ENCODE data around the gene C19orf73.
A peak's percentile ranks its signal among the peaks of the same experiment; 100 is the strongest.

C19orf73 gene

DNA sequence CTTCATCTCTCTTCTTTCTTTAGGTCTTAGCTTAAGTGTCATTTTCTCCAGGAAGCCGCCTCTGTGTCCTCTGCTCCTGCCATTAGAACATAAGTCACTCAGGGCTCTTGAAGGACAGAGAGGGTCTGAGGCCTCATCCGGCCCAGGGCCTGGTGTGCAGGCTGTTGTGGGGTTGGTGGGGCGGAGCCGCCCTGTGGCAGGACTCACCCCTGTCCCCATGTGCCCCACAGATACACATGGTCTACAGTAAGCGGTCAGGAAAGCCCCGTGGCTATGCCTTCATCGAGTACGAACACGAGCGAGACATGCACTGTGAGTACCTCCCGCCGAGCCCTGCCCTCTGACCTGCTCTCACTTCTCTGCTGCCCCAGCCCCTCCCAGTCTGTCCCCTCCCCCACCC lies 17.8 kb downstream of the C19orf73 start:
- DNase-seq (ENCODE audit: low read depth) = no peak

DNA sequence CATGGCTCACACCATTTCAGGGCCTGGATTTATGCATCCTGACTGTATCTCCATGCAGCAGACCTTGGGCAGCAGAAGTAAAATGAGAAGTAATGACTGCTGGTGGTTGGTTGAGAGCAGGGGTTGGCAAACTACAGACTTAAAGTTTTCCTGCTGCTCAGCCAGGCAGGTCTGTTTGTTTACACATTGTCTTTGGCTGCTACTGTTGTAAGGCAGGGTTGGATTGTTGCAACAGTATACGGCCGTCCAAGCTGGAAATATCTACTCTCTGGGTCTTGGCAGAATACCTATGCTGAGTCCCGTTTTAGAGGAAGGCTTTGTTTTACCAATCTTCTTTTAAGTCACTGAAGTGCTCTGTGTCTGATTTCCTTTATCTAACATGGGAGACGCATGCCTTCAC lies 20.1 kb downstream of the C19orf73 start:
- peak; percentile 57 for DNase-seq (ENCODE audit: low read depth)

DNA sequence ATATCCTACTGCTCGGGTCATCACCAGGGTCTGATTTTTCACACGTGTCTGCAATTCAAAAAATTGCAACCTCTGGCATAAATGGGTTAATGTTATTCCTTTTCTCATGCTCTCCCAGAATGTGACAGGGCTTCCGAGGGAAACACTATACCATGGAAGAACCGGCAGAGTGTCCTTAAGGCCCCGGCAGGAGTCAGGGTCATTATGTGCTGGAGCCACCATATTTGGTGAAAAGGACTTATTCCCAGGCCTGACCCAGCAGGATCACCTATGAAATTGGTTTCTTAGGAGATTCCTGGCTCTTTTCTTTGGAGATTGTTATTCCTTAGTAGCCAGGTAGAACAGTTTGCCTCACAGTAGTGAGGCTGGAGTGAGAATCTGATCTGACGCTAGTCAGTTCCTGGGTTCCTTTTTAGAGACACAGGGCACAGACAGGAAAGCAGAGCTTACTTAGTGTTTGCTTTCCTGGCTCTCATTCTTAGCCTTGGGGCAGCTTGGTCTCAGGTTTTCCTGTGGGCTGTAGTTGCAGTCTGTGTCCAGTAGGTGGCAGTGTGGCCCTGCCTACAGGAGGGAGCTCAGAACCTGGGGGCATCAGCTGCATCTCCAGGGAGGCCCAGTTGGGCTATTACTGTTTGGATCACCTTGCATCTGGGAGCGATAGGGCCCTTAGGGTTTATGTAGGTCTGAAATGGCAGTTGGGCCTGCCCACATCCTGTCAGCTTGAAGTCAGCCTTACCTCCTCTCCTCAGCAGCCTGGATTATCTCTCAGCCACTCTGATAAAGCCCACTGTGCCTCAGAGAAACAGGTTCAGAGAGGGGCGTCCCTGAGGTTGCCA lies 21.3 kb downstream of the C19orf73 start:
- peak; percentile 71 for DNase-seq (ENCODE audit: low read depth)

DNA sequence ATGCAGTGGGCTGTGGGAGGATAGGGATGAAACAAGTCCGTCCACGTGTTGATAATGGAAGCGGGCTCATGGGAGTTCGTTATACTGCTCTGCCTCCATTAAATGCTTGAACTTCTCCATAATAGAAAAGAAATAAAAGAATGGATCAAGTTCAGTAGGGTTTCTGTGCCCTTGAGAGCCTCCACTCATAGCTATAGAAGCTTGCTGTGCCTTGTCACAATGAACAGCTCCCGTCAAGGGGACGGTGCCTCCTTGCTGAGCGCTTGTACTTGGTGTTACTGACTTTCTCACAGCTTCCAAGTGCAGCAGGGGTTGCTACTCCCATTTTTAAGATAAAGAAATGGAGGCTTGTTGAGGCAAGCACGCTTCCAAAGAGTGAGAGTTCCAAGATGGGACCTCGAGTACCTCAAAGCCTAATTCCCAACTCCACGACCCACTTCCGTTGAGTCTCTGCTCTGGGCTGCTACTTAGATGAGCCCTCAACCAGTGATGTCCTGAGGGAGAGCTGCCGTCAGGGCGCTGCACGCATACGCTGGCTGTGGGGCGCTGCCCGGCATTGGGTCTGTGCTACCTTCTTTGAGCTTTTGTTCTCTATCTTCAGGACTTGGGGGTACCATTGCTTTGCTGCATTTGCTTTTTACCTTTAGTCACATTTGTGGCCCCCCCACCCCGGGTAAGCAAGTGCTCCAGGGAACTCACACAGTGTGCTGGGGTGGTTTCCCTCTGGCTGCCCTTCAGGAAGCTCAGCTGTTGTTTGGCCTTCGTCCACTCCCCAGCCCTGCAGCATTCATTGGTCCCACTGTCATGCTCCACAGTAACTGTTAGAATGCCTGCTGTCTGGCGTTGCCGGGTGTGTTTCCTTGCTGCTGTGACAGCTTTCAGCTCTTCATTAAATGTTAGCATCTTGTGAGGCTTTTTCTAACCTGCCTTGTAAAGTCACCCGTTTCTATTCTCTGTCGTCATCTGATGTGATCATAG lies 24.1 kb downstream of the C19orf73 start:
- DNase-seq (ENCODE audit: low read depth) = no peak

- no peak for DNase-seq (ENCODE audit: low read depth)
These were observed 26.3 kb downstream of the C19orf73 start for GRCh38 chr19:49092686-49093085.

DNA sequence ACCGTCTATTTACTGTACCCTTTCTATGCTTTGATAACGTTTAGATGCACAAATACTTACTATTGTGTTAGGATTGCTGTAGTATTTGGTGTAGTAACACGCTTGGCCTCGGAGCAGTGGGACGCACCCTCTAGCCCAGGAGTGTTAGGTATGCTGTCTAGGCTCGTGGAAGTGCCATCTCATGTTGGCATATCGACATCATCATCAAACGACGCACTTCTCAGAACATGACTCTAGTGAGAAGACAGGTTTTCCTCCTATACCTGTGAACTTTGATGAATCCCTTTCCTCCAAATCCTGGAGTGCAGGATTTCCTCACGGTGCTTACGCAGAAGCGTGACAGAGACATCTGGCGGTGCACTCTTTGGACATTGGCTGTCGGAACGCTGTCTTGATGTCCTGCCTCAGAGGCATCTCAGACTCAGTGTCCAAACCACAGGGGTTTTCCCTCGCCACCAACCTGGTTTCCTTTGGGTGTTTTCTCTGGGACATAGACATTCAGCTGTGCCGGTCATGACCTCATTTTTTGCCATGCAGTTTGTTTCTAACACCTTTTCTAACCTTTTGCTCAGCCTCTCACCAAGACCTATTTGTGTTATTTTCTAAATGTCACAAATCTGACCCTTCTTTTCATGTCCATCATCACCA lies 27.4 kb downstream of the C19orf73 start:
- DNase-seq (ENCODE audit: low read depth) = no peak

GRCh38 chr19:49086296-49086695 lies 32.6 kb downstream of the C19orf73 start:
- DNase-seq (ENCODE audit: low read depth) = no peak

- DNase-seq (ENCODE audit: low read depth) = no peak
These were observed 33.1 kb downstream of the C19orf73 start for GRCh38 chr19:49085868-49086232.

DNA sequence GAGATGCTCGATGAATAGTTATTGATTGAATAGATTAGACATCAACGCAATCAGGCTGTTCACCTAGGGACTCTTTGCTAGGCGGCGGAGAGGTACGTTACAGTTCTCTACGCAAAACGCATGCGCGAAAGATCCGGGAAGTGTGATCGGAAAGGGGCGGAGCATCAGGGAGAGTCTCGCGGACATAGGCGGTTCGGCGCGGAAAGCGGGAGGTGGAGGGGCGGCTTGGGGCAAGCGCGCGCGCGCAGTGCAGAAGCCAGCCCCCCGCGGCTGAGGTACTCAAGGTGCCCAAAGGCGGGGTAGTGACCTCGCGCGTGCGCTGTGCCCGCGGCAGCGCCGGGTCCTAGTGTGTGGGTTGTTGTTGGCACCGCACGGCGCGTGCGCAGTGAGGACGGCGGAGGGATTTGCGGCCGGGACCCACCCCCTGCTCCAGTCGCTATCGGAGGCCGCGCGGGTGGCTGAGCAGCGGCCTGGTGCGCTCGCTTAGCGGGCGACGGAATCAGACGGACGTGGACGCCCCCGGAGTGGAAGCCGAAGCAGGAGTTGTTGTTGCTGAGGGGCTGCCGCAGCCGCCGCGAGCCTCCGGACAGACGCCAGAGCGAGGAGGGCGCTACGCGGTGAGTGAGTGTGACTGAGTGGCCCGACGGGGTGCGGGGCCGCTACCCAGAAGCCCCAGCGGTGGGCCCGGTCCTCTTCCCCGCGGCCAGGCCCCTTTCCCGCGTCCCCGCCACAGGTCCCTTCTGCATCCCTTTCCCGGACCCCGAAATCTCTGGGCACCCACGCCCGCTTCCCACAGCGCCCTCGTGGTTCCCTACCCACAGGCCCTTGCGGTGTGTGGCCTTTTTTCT lies 33.7 kb downstream of the C19orf73 start, which contains the start of gene SNRNP70:
Gene SNRNP70 (plus strand): TSS at position 432 of the 848 bp plus-strand sequence. CDS start 964 bp downstream, outside the sequence.
- peak; percentile 100 for DNase-seq (ENCODE audit: low read depth)

GRCh38 chr19:49084206-49085019 lies 34.5 kb downstream of the C19orf73 start:
- no peak for DNase-seq (ENCODE audit: low read depth)

DNA sequence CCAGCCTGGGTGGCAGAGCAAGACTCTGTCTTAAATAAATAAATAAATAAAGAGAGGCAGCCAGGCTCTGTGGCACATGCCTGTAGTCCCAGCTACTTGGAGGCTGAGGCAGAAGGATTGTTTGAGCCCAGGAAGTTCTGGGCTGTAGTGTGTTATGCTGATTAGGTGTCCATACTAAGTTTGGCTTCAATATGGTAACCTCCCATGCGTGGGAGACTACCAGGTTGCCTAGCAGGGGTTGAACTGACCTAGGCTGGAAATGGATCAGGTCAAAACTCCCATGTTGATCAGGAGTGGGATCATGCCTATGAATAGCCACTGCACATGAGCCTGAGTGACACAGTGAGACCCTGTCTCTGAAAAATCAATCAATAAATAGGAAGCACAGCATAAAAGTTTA lies 37.7 kb downstream of the C19orf73 start:
- DNase-seq (ENCODE audit: low read depth) = no peak

DNA sequence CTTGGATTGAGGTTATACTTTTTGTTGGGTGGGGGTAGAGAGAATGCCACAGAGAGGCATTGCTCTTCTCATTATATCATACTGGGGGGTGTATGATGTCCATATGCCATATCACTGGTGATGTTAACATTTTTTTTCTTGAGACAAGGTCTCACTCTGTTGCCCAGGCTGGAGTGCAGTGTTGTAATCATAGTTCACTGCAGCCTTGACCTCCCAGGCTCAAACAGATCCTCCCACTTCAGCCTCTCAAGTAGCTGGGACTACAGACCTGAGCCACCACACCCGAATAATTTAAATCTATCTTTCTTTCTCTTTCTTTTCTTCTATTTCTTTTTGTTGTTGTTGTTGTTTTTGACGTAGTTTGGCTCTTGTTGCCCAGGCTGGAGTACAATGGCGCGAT lies 38.6 kb downstream of the C19orf73 start:
- DNase-seq (ENCODE audit: low read depth) = no peak

GRCh38 chr19:49074869-49075268 lies 44.1 kb downstream of the C19orf73 start:
- DNase-seq (ENCODE audit: low read depth) = peak; percentile 59

- no peak for DNase-seq (ENCODE audit: low read depth)
These were observed 45.2 kb downstream of the C19orf73 start for GRCh38 chr19:49073514-49074378.

DNA sequence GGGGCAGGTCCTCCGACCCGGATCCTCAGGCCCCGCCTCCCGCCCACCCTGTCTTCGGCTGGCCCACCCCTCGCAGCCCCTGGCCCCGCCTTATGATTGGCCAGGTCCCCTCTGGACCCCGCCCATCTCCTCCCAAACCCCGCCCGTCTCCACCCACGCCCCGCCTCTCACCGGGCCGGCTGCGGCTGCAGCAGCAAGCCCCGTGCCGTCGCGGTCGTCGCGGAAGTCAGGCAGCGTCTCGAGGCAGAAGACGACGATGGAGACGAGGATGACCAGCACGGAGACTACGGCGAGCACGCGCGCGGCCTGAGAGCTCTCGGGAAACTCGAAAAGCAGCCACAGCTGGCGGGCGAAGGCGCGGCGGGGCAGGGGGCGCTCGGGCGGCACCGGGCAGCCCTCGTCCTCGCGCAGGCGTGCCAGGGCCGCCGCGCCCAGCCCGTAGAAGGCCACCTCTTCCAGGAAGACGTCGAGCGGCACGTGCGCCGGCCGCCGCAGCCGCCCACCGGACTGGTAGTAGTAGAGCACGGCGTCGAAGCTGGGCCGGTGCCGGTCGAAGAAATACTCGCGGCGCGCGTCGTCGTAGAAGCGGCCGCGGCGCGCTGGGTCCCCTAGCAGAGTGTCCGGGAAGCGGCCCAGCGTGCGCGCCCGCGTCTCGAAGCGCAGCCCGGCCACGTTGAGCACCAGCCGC lies 46.9 kb downstream of the C19orf73 start:
- DNase-seq (ENCODE audit: low read depth) = no peak

- DNase-seq (ENCODE audit: low read depth) = no peak
These were observed 48.5 kb downstream of the C19orf73 start for GRCh38 chr19:49070416-49070815.

DNA sequence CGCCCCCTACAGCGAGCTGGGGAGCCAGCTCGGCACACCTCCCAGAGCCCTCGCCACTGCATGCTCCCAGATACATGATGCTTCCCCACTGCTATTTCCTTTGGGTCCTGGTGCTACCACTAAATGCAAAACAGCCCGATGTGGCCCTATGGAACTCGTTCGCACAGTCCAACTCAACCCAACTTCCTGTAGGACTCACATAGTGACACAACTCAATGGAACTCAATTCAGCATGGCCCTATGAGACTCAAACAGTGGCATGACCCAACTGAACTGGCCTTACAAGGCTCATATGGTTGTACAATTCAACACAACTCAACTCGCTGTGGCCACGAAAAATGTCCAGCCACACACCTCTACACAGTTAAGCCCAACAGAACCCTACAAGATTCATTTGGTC lies 49.9 kb downstream of the C19orf73 start:
- DNase-seq (ENCODE audit: low read depth) = no peak
